WTC11 (cell line): ENCODE results near the gene SELENOH.

Experiments
- CTCF ChIP-seq: fragments of 200-600 bp; IDR thresholded peaks from 2 replicates; pipeline ENCODE4 v1.8.0; 2022; ENCODE audit warnings: antibody characterized with exemption
- NFYB ChIP-seq: sonication (generic); formaldehyde crosslinking; conservative IDR thresholded peaks from 2 replicates; pipeline ENCODE4 v1.8.0; 2022; ENCODE audit warnings: low read depth, missing genetic modification reagents

- TF ChIP-seq CTCF (no peak), NFYB (no peak)
Observed at GRCh38 chr11:57776577-57777210, 35.4 kb downstream of the SELENOH start.
